HepG2 (cell line): ENCODE data around the gene CUEDC2. TPM values are rescaled to one million over a fixed set of nuclear protein-coding genes. Genes with fewer than 3 reads are reported as not detected.

Experiments used
- ADNP ChIP-seq: sonication (generic); formaldehyde crosslinking; IDR thresholded peaks from 2 replicates; pipeline ENCODE4 v1.4.0; 2020; ENCODE audit warnings: missing genetic modification reagents
- ARID2 ChIP-seq: sonication (generic); formaldehyde crosslinking; IDR thresholded peaks from 2 replicates; pipeline ENCODE4 v1.8.1; 2022; ENCODE audit warnings: mild to moderate bottlenecking, missing genetic modification reagents, borderline replicate concordance
- BCL3 ChIP-seq: sonication (generic); formaldehyde crosslinking; IDR thresholded peaks from 2 replicates; pipeline ENCODE4 v1.5.1; 2020; ENCODE audit warnings: mild to moderate bottlenecking, missing genetic modification reagents, moderate library complexity
- FOXO4 ChIP-seq: sonication (generic); formaldehyde crosslinking; conservative IDR thresholded peaks from 2 replicates; pipeline ENCODE4 v1.8.1; 2023; ENCODE audit warnings: missing genetic modification reagents
- GMEB1 ChIP-seq: sonication (generic); formaldehyde crosslinking; IDR thresholded peaks from 2 replicates; pipeline ENCODE4 v1.5.1; 2020; ENCODE audit warnings: missing genetic modification reagents, mild to moderate bottlenecking, borderline replicate concordance
- HES4 ChIP-seq: sonication (generic); formaldehyde crosslinking; IDR thresholded peaks from 2 replicates; pipeline ENCODE4 v1.9.0; 2021; ENCODE audit warnings: mild to moderate bottlenecking, missing genetic modification reagents, borderline replicate concordance
- HNF4G ChIP-seq, 2 experiments: sonication (generic) in 1 of 2; formaldehyde crosslinking in 1 of 2; IDR thresholded peaks; 2 replicates each; pipeline versions ENCODE4 v1.4.0 to v1.6.1; 2011 to 2020; ENCODE audit warnings: borderline replicate concordance in 2 of 2, low read depth in 2 of 2, mild to moderate bottlenecking in 2 of 2, low read length in 1 of 2, missing genetic modification reagents in 1 of 2, moderate library complexity in 1 of 2
- MTF2 ChIP-seq: sonication (generic); formaldehyde crosslinking; IDR thresholded peaks from 2 replicates; pipeline ENCODE4 v1.5.0; 2020; ENCODE audit warnings: missing genetic modification reagents, borderline replicate concordance
- NBN ChIP-seq: fragments of 450-650 bp; conservative IDR thresholded peaks from 2 replicates; pipeline ENCODE4 v1.6.1; 2017
- PCBP2 ChIP-seq: fragments of 200-400 bp; formaldehyde crosslinking; optimal IDR thresholded peaks from 2 replicates; pipeline ENCODE3; 2018; ENCODE audit warnings: low read length, low read depth; ENCODE audit not compliant: poor library complexity, severe bottlenecking
- PHF20 ChIP-seq: sonication (generic); formaldehyde crosslinking; IDR thresholded peaks from 2 replicates; pipeline ENCODE4 v1.5.0; 2020; ENCODE audit warnings: mild to moderate bottlenecking, missing genetic modification reagents
- REST ChIP-seq, 2 experiments: IDR thresholded peaks; 2 replicates each; pipeline ENCODE4 v1.6.1; 2011 to 2012; ENCODE audit warnings: low read length in 2 of 2, borderline replicate concordance in 1 of 2, low read depth in 1 of 2, mild to moderate bottlenecking in 1 of 2, moderate library complexity in 1 of 2
- SRSF9 ChIP-seq: fragments of 200-400 bp; formaldehyde crosslinking; IDR thresholded peaks from 2 replicates; pipeline ENCODE4 v1.6.1; 2018; ENCODE audit warnings: borderline replicate concordance, mild to moderate bottlenecking, low read depth, low read length; ENCODE audit not compliant: insufficient read depth, poor library complexity, severe bottlenecking
- SSRP1 ChIP-seq: IDR thresholded peaks from 2 replicates; pipeline ENCODE4 v1.6.1; 2016; ENCODE audit warnings: control low read depth
- ZBTB21 ChIP-seq: sonication (generic); formaldehyde crosslinking; IDR thresholded peaks from 2 replicates; pipeline ENCODE4 v1.4.0; 2020; ENCODE audit warnings: missing genetic modification reagents
- ZNF138 ChIP-seq: sonication (generic); formaldehyde crosslinking; IDR thresholded peaks from 2 replicates; pipeline ENCODE4 v1.5.0; 2020; ENCODE audit warnings: mild to moderate bottlenecking, low read depth, missing genetic modification reagents
- ZNF235 ChIP-seq: sonication (generic); formaldehyde crosslinking; IDR thresholded peaks from 2 replicates; pipeline ENCODE4 v1.8.1; 2023; ENCODE audit warnings: mild to moderate bottlenecking, missing genetic modification reagents, borderline replicate concordance
- ZNF546 ChIP-seq: sonication (generic); formaldehyde crosslinking; conservative IDR thresholded peaks from 2 replicates; pipeline ENCODE4 v1.8.1; 2023; ENCODE audit warnings: mild to moderate bottlenecking, missing genetic modification reagents
- ZNF670 ChIP-seq: sonication (generic); formaldehyde crosslinking; IDR thresholded peaks from 2 replicates; pipeline ENCODE4 v1.8.0; 2022; ENCODE audit warnings: mild to moderate bottlenecking, missing genetic modification reagents, borderline replicate concordance
- ZNF792 ChIP-seq: IDR thresholded peaks from 2 replicates; pipeline ENCODE4 v1.6.1; 2016
- ZSCAN25 ChIP-seq: sonication (generic); formaldehyde crosslinking; IDR thresholded peaks from 2 replicates; pipeline ENCODE4 v1.8.0; 2022; ENCODE audit warnings: mild to moderate bottlenecking, missing genetic modification reagents
- polyA plus RNA-seq, 8 experiments: library from polyadenylated mRNA; depleted of rRNA in 3 of 8; stranded (reverse) in 7 of 8; unstranded in 1 of 8; fragments of >200 nt; fragmentation: Illumina TruSeq in 4 of 8; extraction: Trizol in 4 of 8; gene quantifications; 2 replicates each; pipeline versions ENCODE4 v1.2.1 to v1.2.3, GENCODE V29; 2011 to 2016; ENCODE audit warnings: low read depth in 4 of 8, missing spikeins in 1 of 8, mixed read lengths in 1 of 8; ENCODE audit not compliant: insufficient read depth in 1 of 8
- total RNA-seq, 5 experiments: library from RNA; depleted of rRNA; stranded (reverse); fragments of >200 nt; fragmentation: Illumina TruSeq; extraction: Trizol; gene quantifications; 2 replicates each; pipeline ENCODE4 v1.2.3, GENCODE V29; 2016; ENCODE audit warnings: low read depth in 1 of 5

Gene CUEDC2
- total and polyA plus RNA-seq, 2 of the 13 experiments (the other 11 are each of a cell fraction or from before 2014, with no cell fraction given): 13.1 to 18.4 TPM

- TF ChIP-seq FOXO4 (CRISPR knock-in tag) (no peak), ZNF138 (CRISPR knock-in tag) (no peak), ZNF235 (CRISPR knock-in tag) (no peak), HNF4G (IDR thresholded peaks at IDR 0.05; ENCODE audit: borderline replicate concordance, low read depth, low read length) (peak; percentile 20; the same call in 1 of the 2 replicates), HNF4G (CRISPR knock-in tag; IDR thresholded peaks at IDR 0.05; ENCODE audit: borderline replicate concordance, low read depth) (no peak), ZNF546 (CRISPR knock-in tag) (no peak; the same call in 1 of the 2 replicates), BCL3 (peak; percentile 96), ZNF670 (CRISPR knock-in tag) (peak; percentile 65; the same call in 1 of the 2 replicates), HES4 (peak; percentile 16; the same call in 1 of the 2 replicates), ZNF792 (CRISPR knock-in tag) (no peak), GMEB1 (CRISPR knock-in tag) (peak; percentile 52; the same call in 1 of the 2 replicates), REST (IDR thresholded peaks at IDR 0.05; ENCODE audit: borderline replicate concordance in 1 of 2, low read depth in 1 of 2, low read length in 2 of 2) (0 out of 4 replicates have a peak, but pooled peaks of 1 of the 2 experiments have one; percentile 38), NBN (no peak), ZBTB21 (peak; percentile 94), SSRP1 (CRISPR knock-in tag) (no peak), ADNP (CRISPR knock-in tag) (no peak), ARID2 (no peak), ZSCAN25 (peak; percentile 33; the same call in 1 of the 2 replicates), PCBP2 (no peak), SRSF9 (no peak), MTF2 (CRISPR knock-in tag) (no peak), PHF20 (CRISPR knock-in tag) (peak; percentile 75)
These were observed 38.1 kb downstream of the CUEDC2 start (continued) for GRCh38 chr10:102394079-102394800.
